GM12891 (cell line): ENCODE measurements around the gene UNC5C.
"Not testable (repeated sequence)": the region's sequence is repeated elsewhere in the genome, so short reads cannot be mapped to it uniquely, and the experiment has no call there.

ENCODE experiments used
- DNase-seq: peaks from one replicate; pipeline ENCODE4 v3.0.0; 2011; ENCODE audit warnings: low spot score; ENCODE audit not compliant: insufficient read length
- FAIRE-seq: peaks from 2 replicates; lab custom pipeline; 2011; peaks lifted over from hg19 to GRCh38; lab: Jason Lieb, UNC
- PAX5 ChIP-seq: IDR thresholded peaks from 2 replicates; pipeline ENCODE4 v1.6.1; 2011; ENCODE audit warnings: low read length, moderate library complexity, mild to moderate bottlenecking; ENCODE audit not compliant: insufficient read depth, severe bottlenecking
- POLR2A ChIP-seq: IDR thresholded peaks from 2 replicates; pipeline ENCODE4 v1.6.1; 2011; ENCODE audit warnings: low read depth, low read length, control low read depth
- POLR2AphosphoS5 ChIP-seq: IDR thresholded peaks from 2 replicates; pipeline ENCODE4 v1.6.1; 2011; ENCODE audit warnings: low read depth, low read length, control low read depth
- POU2F2 ChIP-seq: IDR thresholded peaks from 2 replicates; pipeline ENCODE4 v1.6.1; 2011; ENCODE audit warnings: low read depth, mild to moderate bottlenecking, control low read depth, low read length, moderate library complexity
- SPI1 ChIP-seq: IDR thresholded peaks from 2 replicates; pipeline ENCODE4 v1.6.1; 2011; ENCODE audit warnings: low read depth, low read length, control low read depth
- TAF1 ChIP-seq: IDR thresholded peaks from 2 replicates; pipeline ENCODE4 v1.6.1; 2011; ENCODE audit warnings: low read depth, low read length, control low read depth

UNC5C gene

DNA sequence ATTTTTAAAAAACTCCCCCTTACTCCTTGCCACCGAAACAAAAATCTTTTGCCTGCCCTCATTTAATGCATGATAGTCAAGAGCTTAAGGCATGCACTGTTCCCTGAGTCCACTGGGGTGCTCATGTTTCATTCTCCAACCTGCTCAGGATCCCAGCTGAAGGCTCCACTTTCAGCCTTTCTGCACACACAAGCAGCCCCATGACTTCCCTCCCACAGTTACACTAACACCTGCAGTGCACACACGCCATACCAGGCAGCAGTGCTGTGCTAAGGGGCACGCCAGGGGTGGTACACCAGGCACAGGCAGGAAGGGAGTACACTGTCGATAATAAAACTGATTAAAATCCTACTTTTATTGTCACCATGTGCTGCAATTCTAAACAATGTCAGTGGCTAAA, 405.8 kb downstream of the UNC5C start:
- no peak for FAIRE-seq
- DNase-seq = no peak
- TF ChIP-seq SPI1 = no peak
- TF ChIP-seq POLR2AphosphoS5 = no peak
- TF ChIP-seq POLR2A = no peak
- TF ChIP-seq TAF1 = no peak
- no peak for TF ChIP-seq PAX5
- no peak for TF ChIP-seq POU2F2

GRCh38 chr4:95141361-95141760, 407.4 kb downstream of the UNC5C start:
- FAIRE-seq (no peak), DNase-seq (no peak)
- TF ChIP-seq POLR2AphosphoS5 = no peak
- TF ChIP-seq SPI1 = no peak
- TF ChIP-seq POU2F2 = no peak
- TF ChIP-seq POLR2A = no peak
- TF ChIP-seq PAX5 = no peak
- TF ChIP-seq TAF1 = no peak

DNA sequence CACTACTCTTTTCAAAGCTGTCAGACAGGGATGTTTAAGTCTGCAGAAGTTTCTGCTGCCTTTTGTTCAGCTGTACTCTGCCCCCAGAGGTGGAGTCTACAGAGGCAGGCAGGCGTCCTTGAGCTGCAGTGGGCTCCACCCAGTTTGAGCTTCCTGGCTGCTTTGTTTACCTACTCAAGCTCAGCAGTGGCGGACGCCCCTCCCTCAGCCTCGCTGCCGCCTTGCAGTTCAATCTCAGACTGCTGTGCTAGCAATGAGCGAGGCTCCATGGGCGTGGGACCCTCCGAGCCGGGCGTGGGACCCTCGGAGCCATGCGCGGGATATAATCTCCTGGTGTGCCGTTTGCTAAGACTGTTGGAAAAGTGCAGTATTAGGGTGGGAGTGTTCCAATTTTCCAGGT, 409.3 kb downstream of the UNC5C start:
- not testable (repeated sequence) for DNase-seq, FAIRE-seq

- not testable (repeated sequence) for DNase-seq, FAIRE-seq
These were observed 414.8 kb downstream of the UNC5C start for GRCh38 chr4:95134016-95134415.

DNA sequence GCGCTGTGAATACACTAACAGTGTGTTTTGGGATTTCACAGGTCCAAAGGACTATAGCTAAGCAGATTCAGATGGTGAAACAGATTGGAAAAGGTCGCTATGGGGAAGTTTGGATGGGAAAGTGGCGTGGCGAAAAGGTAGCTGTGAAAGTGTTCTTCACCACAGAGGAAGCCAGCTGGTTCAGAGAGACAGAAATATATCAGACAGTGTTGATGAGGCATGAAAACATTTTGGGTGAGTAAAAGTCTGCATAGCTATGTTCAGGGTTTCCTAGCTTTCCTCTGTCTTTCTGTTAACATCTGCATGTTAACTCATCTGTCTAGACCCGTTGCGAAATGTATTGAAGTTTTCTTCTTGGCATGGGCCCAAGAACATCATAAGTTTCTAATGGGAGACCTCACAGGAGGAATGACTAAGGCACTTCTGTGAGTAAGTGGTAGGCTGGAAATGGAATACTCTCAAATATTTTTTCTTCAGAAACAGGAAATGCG, 418.9 kb downstream of the UNC5C start:
- no peak for DNase-seq
- no peak for FAIRE-seq
- TF ChIP-seq POLR2A (no peak), PAX5 (no peak), POU2F2 (no peak), POLR2AphosphoS5 (no peak), TAF1 (no peak), SPI1 (no peak)

- TF ChIP-seq POU2F2 (no peak), TAF1 (no peak), POLR2AphosphoS5 (no peak), PAX5 (no peak), POLR2A (no peak), SPI1 (no peak)
- DNase-seq = no peak
- FAIRE-seq = no peak
These were observed 419.7 kb downstream of the UNC5C start for GRCh38 chr4:95129031-95129430.

DNA sequence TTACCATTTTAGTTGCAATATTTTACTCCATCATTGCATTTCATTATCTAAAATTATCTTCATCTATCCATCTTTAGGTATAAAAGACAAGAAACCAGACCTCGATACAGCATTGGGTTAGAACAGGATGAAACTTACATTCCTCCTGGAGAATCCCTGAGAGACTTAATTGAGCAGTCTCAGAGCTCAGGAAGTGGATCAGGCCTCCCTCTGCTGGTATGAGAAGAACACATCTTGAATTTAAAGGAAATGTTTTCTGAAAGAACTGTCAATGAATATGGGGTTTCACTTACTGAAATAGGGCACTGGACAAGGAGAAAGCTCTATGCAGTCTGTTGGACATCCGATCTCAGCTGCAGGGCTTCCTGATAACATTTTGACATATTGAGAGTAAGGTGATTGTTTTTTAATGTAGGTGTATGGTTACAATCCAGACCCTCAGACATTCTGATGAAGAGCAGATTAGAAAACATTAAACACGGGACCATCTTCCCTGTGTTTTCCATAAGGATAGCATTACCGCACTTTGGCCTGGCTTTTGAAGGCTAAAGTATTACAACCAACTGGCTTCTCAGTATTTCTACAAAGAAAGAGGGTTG, 423.8 kb downstream of the UNC5C start:
- FAIRE-seq (no peak), DNase-seq (no peak)
- TF ChIP-seq PAX5 = no peak
- TF ChIP-seq SPI1 = no peak
- no peak for TF ChIP-seq POLR2AphosphoS5
- TF ChIP-seq TAF1 = no peak
- no peak for TF ChIP-seq POU2F2
- no peak for TF ChIP-seq POLR2A

DNA sequence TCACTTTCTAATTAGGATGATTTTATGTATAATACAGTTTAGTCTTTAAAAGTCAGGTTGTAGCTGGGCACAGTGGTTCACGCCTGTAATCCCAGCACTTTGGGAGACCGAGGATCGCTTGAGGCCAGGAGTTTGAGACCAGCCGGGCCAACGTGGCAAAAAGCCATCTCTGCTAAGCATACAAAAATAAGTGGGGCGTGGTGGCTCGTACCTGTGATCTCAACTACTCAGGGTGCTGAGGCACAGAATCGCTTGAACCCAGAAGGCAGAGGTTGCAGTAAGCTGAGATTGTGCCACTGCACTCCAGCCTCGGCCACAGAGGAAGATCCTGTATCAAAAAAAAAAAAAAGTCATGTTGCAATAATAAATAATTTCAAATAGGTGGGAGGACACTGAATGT, 426.8 kb downstream of the UNC5C start:
- TF ChIP-seq POU2F2 (no peak), PAX5 (no peak), TAF1 (no peak), POLR2AphosphoS5 (no peak), SPI1 (no peak), POLR2A (no peak)
- DNase-seq = no peak
- FAIRE-seq = no peak

- TF ChIP-seq PAX5 (no peak), POU2F2 (no peak), SPI1 (no peak), TAF1 (no peak), POLR2AphosphoS5 (no peak), POLR2A (no peak)
- FAIRE-seq = no peak
- DNase-seq = no peak
These were observed 428.3 kb downstream of the UNC5C start for GRCh38 chr4:95120456-95120855.

DNA sequence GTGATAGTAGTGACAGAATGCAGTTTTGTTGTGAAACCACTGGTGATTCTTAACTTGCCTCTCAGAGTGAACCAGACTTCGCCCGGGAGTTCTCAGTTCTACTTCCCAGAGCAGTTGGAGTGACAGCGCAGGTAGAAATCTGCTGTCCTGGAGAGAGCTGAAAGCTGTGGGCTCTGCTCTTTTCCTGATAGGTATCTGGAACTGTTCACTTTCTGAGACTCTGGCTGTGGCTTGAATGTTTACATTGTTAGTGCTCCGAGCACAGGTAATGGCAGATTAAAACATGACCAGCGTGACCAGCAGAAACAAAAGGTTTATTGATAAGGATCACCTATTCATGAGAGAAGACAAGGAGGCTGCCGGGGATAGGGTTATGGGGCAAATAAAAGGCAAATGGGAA, 430.3 kb downstream of the UNC5C start:
- FAIRE-seq = no peak
- DNase-seq = no peak
- TF ChIP-seq PAX5 (no peak), POLR2AphosphoS5 (no peak), POU2F2 (no peak), SPI1 (no peak), TAF1 (no peak), POLR2A (no peak)
